ENCODE results near the gene VAX1.

The VAX1 gene

GRCh38 chr10:117152668-117153067 lies 14.6 kb upstream of the VAX1 start:
- Histone ChIP-seq H3K79me2 (ENCODE audit: insufficient read depth, low read length) (no peaks in the 10 kb centered on the region), H3K4me2 (ENCODE audit: low read depth, low read length, poor library complexity, severe bottlenecking) (no peak overlapping the region), H3K27me3 (ENCODE audit: insufficient read depth, low read length, poor library complexity, severe bottlenecking) (no peaks in the 10 kb centered on the region), H3K36me3 (ENCODE audit: insufficient read depth, low read length) (no peaks in the 10 kb centered on the region), H3K4me3 (ENCODE audit: low read length, poor library complexity, severe bottlenecking) (no peak overlapping the region), H3K9me2 (replicated peaks; ENCODE audit: low read depth, low read length) (no peaks in the 10 kb centered on the region), H3K9me3 (ENCODE audit: insufficient read depth, low read depth, low read length) (no peaks in the 10 kb centered on the region), H3F3A (ENCODE audit: low read depth) (no peaks in the 10 kb centered on the region), H4K20me1 (ENCODE audit: insufficient read depth, low read length, poor library complexity, severe bottlenecking) (no peaks in the 10 kb centered on the region), H3K9ac (ENCODE audit: low read depth, low read length, poor library complexity, severe bottlenecking) (no peak overlapping the region), H2AFZ (ENCODE audit: low read length) (no peak overlapping the region), H3K4me1 (ENCODE audit: insufficient read depth, low read length, poor library complexity, severe bottlenecking) (no peaks in the 10 kb centered on the region)
- TF ChIP-seq EZH2phosphoT487 (IDR thresholded peaks at IDR 0.05; ENCODE audit: borderline replicate concordance) (no peak), CTCF (conservative IDR thresholded peaks at IDR 0.05; ENCODE audit: low read length) (no peak)

- H3K9me3 ChIP-seq (ENCODE audit: insufficient read depth, low read depth, low read length), result no peaks in the 10 kb centered on the region
- no peak overlapping the region for H3K4me3 ChIP-seq (ENCODE audit: low read length, poor library complexity, severe bottlenecking)
- H3K9me2 ChIP-seq (replicated peaks; ENCODE audit: low read depth, low read length), result no peaks in the 10 kb centered on the region
- no peaks in the 10 kb centered on the region for H4K20me1 ChIP-seq (ENCODE audit: insufficient read depth, low read length, poor library complexity, severe bottlenecking)
- no peak overlapping the region for H3K9ac ChIP-seq (ENCODE audit: low read depth, low read length, poor library complexity, severe bottlenecking)
- no peaks in the 10 kb centered on the region for H3K4me1 ChIP-seq (ENCODE audit: insufficient read depth, low read length, poor library complexity, severe bottlenecking)
- H2AFZ ChIP-seq (ENCODE audit: low read length), result no peak overlapping the region
- no peaks in the 10 kb centered on the region for H3K27me3 ChIP-seq (ENCODE audit: insufficient read depth, low read length, poor library complexity, severe bottlenecking)
- H3F3A ChIP-seq (ENCODE audit: low read depth), result no peaks in the 10 kb centered on the region
- no peak overlapping the region for H3K4me2 ChIP-seq (ENCODE audit: low read depth, low read length, poor library complexity, severe bottlenecking)
- H3K79me2 ChIP-seq (ENCODE audit: insufficient read depth, low read length), result no peaks in the 10 kb centered on the region
- H3K36me3 ChIP-seq (ENCODE audit: insufficient read depth, low read length), result no peaks in the 10 kb centered on the region
- TF ChIP-seq EZH2phosphoT487 (IDR thresholded peaks at IDR 0.05; ENCODE audit: borderline replicate concordance) (no peak), CTCF (conservative IDR thresholded peaks at IDR 0.05; ENCODE audit: low read length) (no peak)
Measured at GRCh38 chr10:117148284-117148683, 10.2 kb upstream of the VAX1 start.

GRCh38 chr10:117145019-117145418 lies 6.9 kb upstream of the VAX1 start:
- no peaks in the 10 kb centered on the region for H3K4me1 ChIP-seq (ENCODE audit: insufficient read depth, low read length, poor library complexity, severe bottlenecking)
- H3K79me2 ChIP-seq (ENCODE audit: insufficient read depth, low read length), result no peaks in the 10 kb centered on the region
- no peaks in the 10 kb centered on the region for H3K9me3 ChIP-seq (ENCODE audit: insufficient read depth, low read depth, low read length)
- H3K4me2 ChIP-seq (ENCODE audit: low read depth, low read length, poor library complexity, severe bottlenecking), result no peak overlapping the region
- no peaks in the 10 kb centered on the region for H3F3A ChIP-seq (ENCODE audit: low read depth)
- no peak for TF ChIP-seq CTCF (conservative IDR thresholded peaks at IDR 0.05; ENCODE audit: low read length)
- TF ChIP-seq EZH2phosphoT487 (IDR thresholded peaks at IDR 0.05; ENCODE audit: borderline replicate concordance), result no peak
- H4K20me1 ChIP-seq (ENCODE audit: insufficient read depth, low read length, poor library complexity, severe bottlenecking), result no peaks in the 10 kb centered on the region
- H2AFZ ChIP-seq (ENCODE audit: low read length), result no peak overlapping the region
- H3K4me3 ChIP-seq (ENCODE audit: low read length, poor library complexity, severe bottlenecking), result no peak overlapping the region
- no peaks in the 10 kb centered on the region for H3K27me3 ChIP-seq (ENCODE audit: insufficient read depth, low read length, poor library complexity, severe bottlenecking)
- H3K9me2 ChIP-seq (replicated peaks; ENCODE audit: low read depth, low read length), result no peaks in the 10 kb centered on the region
- no peak overlapping the region for H3K9ac ChIP-seq (ENCODE audit: low read depth, low read length, poor library complexity, severe bottlenecking)
- H3K36me3 ChIP-seq (ENCODE audit: insufficient read depth, low read length), result no peaks in the 10 kb centered on the region

Data from Loucy (cell line).